Measurements from ENCODE around the gene TMEM178B. TPM values are rescaled to one million over a fixed set of nuclear protein-coding genes. Genes with fewer than 3 reads are reported as not detected.

Gene TMEM178B
- total RNA-seq, 2 experiments from 2014 or later, result 1.7 TPM

DNA sequence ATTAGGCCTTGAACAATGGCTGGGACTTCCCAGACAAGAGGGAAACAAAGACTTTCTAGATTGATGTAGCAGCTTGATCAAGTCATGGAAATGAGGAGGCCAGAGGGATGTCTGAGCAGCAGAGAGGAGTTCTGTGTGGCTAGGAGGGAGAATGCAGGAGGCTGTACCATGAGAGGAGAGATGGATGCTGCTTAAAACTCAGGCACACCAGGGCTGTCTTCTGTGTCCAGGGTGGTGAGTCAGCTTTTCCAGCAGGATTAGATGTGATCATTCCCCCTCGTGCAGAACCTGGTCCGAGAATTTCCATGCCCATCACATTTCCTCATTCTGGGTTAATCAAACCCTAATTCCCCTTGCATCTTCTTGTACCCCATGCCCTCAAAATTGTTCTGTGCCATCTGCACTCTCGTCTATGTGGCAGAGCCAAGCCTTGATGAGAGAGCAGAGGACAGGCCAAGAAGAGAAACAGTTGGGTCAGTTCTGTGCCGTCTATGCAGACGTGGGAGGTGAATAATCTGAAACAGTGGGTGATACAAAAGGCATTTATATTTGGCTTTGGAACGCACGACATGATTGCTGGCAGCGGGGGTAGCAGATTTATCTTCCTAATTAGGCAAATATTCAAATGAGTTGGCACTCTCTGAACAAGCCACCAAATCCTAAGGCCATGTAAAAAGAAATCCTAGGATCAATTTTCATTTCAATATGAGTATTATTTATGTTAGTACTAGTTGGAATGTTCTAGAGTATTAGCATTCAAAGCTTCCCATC is 160.7 kb downstream of the TMEM178B start:
- Mint-ChIP-seq H3K27me3 (peaks cover 8% of the 10 kb centered on the region), H3K4me3 (no peak overlapping the region), H3K9me3 (no peaks in the 10 kb centered on the region), H3K36me3 (ENCODE audit: low read depth) (no peaks in the 10 kb centered on the region), H3K4me1 (no peaks in the 10 kb centered on the region), H3K27ac (no peak overlapping the region)
- CTCF ChIA-PET, result no interaction called here
- no peak for DNase-seq
- POLR2A ChIA-PET, result no interaction called here

DNA sequence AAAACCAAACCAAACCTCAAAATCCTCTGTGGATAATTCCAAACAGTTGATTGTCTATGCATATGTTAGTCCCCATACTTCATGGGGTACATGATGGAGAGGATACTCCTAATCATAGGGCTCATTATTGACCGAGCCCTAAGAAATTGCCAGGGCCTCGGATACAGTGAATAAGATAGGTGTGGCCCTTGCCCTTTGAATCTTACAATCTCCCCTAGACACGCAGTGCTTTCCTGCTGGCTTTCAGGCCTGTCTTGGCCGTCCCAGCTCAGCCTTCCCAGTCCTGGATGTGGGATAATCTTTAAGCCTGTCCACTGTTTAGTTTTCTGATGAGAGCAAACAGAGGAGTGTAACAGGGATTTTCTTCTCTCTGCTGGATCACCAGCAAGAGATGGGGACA is 161.8 kb downstream of the TMEM178B start:
- ChIA-PET CTCF (no interaction called here), POLR2A (no interaction called here)
- H3K9me3 Mint-ChIP-seq, result no peaks in the 10 kb centered on the region

DNA sequence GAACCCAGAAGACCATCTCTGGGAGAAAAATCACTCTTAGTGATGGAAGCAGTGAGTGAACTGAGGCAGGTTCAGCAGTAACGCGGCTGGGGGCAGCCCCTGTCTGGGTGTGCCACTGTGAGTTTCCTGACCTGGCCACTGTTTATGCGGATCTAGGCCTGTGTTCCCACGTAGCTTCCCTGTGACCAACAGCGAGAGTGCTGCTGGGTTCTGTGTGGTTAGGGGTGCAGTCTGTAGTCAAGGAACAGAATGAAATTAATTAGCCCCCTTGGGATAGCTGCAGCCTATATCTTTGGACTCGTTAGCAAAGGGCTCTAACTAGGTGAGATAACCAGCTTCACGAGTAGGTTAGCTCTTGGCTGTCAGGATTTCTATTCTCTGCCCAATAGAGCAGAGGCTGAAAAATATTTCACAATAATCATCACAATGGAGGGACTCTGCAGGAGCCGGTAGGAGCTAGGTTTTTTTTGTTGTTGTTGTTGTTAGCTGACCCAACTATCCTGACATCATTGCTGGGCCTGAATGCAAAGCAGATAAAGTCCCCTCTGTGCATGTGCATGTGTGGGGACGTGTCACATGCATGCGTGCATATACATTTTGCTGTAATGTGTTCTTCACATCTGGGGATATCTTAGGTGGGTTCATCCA is 164.9 kb downstream of the TMEM178B start:
- no peaks in the 10 kb centered on the region for H3K9me3 Mint-ChIP-seq

More for the DNA sequence above, 161.8 kb downstream of the TMEM178B start:
- Mint-ChIP-seq H3K27ac (no peak overlapping the region), H3K36me3 (ENCODE audit: low read depth) (no peaks in the 10 kb centered on the region), H3K27me3 (peaks cover 6% of the 10 kb centered on the region), H3K4me1 (no peaks in the 10 kb centered on the region), H3K4me3 (no peak overlapping the region)
- no peak for DNase-seq

GRCh38 chr7:141239661-141240060 is 165.8 kb downstream of the TMEM178B start:
- no peaks in the 10 kb centered on the region for H3K4me1 Mint-ChIP-seq
- ChIA-PET POLR2A (no interaction called here), CTCF (no interaction called here)
- H3K9me3 Mint-ChIP-seq, result no peaks in the 10 kb centered on the region
- no peak overlapping the region for H3K4me3 Mint-ChIP-seq
- H3K27ac Mint-ChIP-seq, result no peak overlapping the region
- no peak for DNase-seq
- H3K36me3 Mint-ChIP-seq (ENCODE audit: low read depth), result no peaks in the 10 kb centered on the region
- no peaks in the 10 kb centered on the region for H3K27me3 Mint-ChIP-seq

More for the DNA sequence above, 164.9 kb downstream of the TMEM178B start:
- H3K27ac Mint-ChIP-seq, result no peak overlapping the region
- ChIA-PET POLR2A (no interaction called here), CTCF (no interaction called here)
- no peaks in the 10 kb centered on the region for H3K27me3 Mint-ChIP-seq
- DNase-seq, result no peak
- no peaks in the 10 kb centered on the region for H3K36me3 Mint-ChIP-seq (ENCODE audit: low read depth)
- no peaks in the 10 kb centered on the region for H3K4me1 Mint-ChIP-seq
- H3K4me3 Mint-ChIP-seq, result no peak overlapping the region

DNA sequence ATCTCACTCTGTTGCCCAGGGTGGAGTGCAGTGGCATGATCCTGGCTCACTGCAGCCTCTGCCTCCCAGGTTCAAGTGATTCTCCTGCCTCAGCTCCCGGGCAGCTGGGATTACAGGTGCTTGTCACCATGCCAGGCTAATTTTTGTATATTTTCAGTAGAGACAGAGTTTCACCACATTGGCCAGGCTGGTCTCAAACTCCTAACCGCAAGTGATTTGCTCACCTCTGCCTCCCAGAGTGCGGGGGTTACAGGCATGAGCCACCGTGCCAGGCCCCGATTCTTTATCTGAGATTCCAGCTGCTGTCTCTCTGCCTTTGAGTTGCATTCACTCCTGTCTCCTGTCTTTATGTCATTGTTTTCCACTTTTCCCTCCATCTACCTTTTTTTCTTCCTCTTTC is 168.7 kb downstream of the TMEM178B start:
- POLR2A ChIA-PET, result no interaction called here
- no peaks in the 10 kb centered on the region for H3K27me3 Mint-ChIP-seq
- CTCF ChIA-PET, result no interaction called here
- no peaks in the 10 kb centered on the region for H3K9me3 Mint-ChIP-seq
- H3K27ac Mint-ChIP-seq, result no peak overlapping the region
- DNase-seq, result no peak
- no peak overlapping the region for H3K4me3 Mint-ChIP-seq
- no peaks in the 10 kb centered on the region for H3K4me1 Mint-ChIP-seq
- H3K36me3 Mint-ChIP-seq (ENCODE audit: low read depth), result no peaks in the 10 kb centered on the region

GRCh38 chr7:141243368-141243767 is 169.5 kb downstream of the TMEM178B start:
- H3K9me3 Mint-ChIP-seq, result no peaks in the 10 kb centered on the region
- no peaks in the 10 kb centered on the region for H3K27me3 Mint-ChIP-seq
- ChIA-PET CTCF (no interaction called here), POLR2A (no interaction called here)
- no peaks in the 10 kb centered on the region for H3K36me3 Mint-ChIP-seq (ENCODE audit: low read depth)
- no peak for DNase-seq
- no peak overlapping the region for H3K4me3 Mint-ChIP-seq
- H3K4me1 Mint-ChIP-seq, result no peaks in the 10 kb centered on the region
- no peak overlapping the region for H3K27ac Mint-ChIP-seq

- ChIA-PET POLR2A (no interaction called here), CTCF (no interaction called here)
- H3K36me3 Mint-ChIP-seq (ENCODE audit: low read depth), result no peaks in the 10 kb centered on the region
These were observed 170.6 kb downstream of the TMEM178B start for GRCh38 chr7:141244435-141244834.

DNA sequence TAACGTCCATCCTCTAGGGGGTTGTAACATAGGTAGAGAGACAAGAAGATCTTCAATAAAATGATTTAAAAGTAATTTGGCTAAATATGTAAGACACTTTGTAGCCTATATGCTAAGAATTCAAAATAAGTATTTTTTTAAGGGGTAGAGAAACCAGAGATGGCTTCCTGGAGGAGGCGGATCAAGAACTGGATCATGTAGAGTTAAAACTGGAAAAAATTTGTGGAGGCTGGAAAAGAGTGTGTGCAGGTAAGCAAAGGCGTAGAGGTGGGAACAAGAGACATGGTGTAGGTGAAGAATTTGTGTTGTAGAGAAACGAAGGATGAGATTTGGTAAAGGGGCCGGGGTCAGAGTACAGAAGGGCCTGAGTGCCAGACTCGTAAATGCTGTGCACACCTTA is 172.6 kb downstream of the TMEM178B start:
- Mint-ChIP-seq H3K27ac (no peak overlapping the region), H3K36me3 (ENCODE audit: low read depth) (no peaks in the 10 kb centered on the region), H3K4me3 (no peak overlapping the region), H3K9me3 (no peaks in the 10 kb centered on the region), H3K4me1 (no peaks in the 10 kb centered on the region), H3K27me3 (no peaks in the 10 kb centered on the region)
- no peak for DNase-seq
- ChIA-PET POLR2A (no interaction called here), CTCF (no interaction called here)

More at GRCh38 chr7:141244435-141244834, 170.6 kb downstream of the TMEM178B start:
- Mint-ChIP-seq H3K4me1 (no peaks in the 10 kb centered on the region), H3K27me3 (no peaks in the 10 kb centered on the region), H3K9me3 (no peaks in the 10 kb centered on the region), H3K27ac (no peak overlapping the region), H3K4me3 (no peak overlapping the region)
- no peak for DNase-seq

DNA sequence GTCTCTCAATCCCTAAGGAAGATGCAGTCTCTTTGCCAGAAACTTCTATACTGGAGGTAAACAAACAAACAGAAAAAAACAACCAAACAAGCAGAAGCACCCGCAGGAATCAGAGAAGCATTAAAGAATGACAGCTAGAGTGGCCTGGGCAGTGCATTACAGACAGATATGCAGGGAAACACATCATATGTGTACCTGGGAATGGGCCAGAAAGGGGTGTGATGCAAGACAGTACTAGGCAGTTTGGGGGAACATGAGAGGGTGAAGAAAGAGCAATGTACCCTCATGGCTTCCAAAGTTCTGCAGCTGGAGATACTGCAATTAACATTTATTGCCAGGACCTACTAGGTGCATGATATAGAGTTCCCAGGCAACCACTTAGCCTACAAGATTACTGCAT is 177.3 kb downstream of the TMEM178B start:
- no peaks in the 10 kb centered on the region for H3K4me1 Mint-ChIP-seq
- no peaks in the 10 kb centered on the region for H3K36me3 Mint-ChIP-seq (ENCODE audit: low read depth)
- ChIA-PET CTCF (no interaction called here), POLR2A (no interaction called here)
- H3K27ac Mint-ChIP-seq, result no peak overlapping the region
- no peak for DNase-seq
- H3K9me3 Mint-ChIP-seq, result no peaks in the 10 kb centered on the region
- H3K4me3 Mint-ChIP-seq, result no peak overlapping the region
- no peaks in the 10 kb centered on the region for H3K27me3 Mint-ChIP-seq

DNA sequence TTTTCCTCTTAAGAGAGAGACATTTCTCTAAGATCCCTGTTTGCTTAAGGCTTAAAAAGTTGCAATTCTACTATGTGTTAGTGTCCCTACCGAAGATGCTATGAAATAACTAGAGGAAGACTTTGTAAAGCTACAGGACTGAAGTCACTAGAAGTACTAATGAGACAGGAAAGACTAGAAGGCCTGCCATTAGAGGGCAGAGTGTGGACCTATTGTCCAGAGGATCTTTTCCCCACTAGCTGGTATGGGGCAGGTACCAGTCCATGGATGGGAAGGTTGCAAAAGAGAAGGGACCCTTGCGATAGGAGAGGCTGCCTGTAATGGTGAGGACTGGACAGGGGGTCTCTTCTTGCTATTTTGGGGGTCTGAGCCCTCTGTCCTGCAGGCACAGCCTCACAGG is 178.1 kb downstream of the TMEM178B start:
- no peaks in the 10 kb centered on the region for H3K36me3 Mint-ChIP-seq (ENCODE audit: low read depth)
- no peak for DNase-seq
- H3K4me1 Mint-ChIP-seq, result no peaks in the 10 kb centered on the region
- H3K27ac Mint-ChIP-seq, result no peak overlapping the region
- no peaks in the 10 kb centered on the region for H3K9me3 Mint-ChIP-seq
- CTCF ChIA-PET, result no interaction called here
- no peak overlapping the region for H3K4me3 Mint-ChIP-seq
- POLR2A ChIA-PET, result no interaction called here
- peaks cover 5% of the 10 kb centered on the region for H3K27me3 Mint-ChIP-seq

GRCh38 chr7:141257597-141257996 is 183.7 kb downstream of the TMEM178B start:
- POLR2A ChIA-PET, result no interaction called here
- Mint-ChIP-seq H3K4me1 (peaks cover 4% of the 10 kb centered on the region), H3K36me3 (ENCODE audit: low read depth) (no peaks in the 10 kb centered on the region), H3K9me3 (peaks cover 11% of the 10 kb centered on the region), H3K4me3 (no peak overlapping the region), H3K27me3 (peaks cover 15% of the 10 kb centered on the region), H3K27ac (no peak overlapping the region)
- no peak for DNase-seq
- CTCF ChIA-PET, result no interaction called here

DNA sequence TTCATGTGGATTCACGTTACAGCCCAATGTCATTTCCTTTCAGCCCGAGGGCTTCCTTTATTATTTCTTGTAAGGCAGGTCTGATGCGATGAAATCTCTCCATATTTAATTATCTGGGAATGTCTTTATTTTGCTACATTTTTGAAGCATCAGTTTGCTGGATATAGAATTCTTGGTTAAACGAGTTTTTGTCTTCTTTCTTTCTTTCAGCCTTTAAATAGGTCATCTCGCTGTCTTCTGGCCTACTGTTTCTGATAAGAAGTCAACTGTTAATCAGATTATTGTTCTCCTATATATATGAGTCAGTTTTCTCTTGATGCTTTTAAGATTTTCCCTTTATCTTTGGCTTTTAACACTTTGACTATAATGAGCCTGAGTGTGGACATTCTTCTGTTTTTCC is 184.7 kb downstream of the TMEM178B start:
- no peak for DNase-seq
- POLR2A ChIA-PET, result no interaction called here
- H3K4me3 Mint-ChIP-seq, result no peak overlapping the region

GRCh38 chr7:141262101-141263090 is 188.5 kb downstream of the TMEM178B start:
- H3K4me1 Mint-ChIP-seq, result peaks cover 21% of the 10 kb centered on the region
- ChIA-PET CTCF (interaction anchor here (0.5 kb wide), 1 partner anchor 25 kb away, joined by 3 read pairs; no protein-coding TSS in a partner anchor), POLR2A (no interaction called here)
- no peaks in the 10 kb centered on the region for H3K36me3 Mint-ChIP-seq (ENCODE audit: low read depth)
- peaks cover 11% of the 10 kb centered on the region for H3K9me3 Mint-ChIP-seq
- peaks cover 10% of the 10 kb centered on the region for H3K27me3 Mint-ChIP-seq
- no peak for DNase-seq
- H3K27ac Mint-ChIP-seq, result no peak overlapping the region
- no peak overlapping the region for H3K4me3 Mint-ChIP-seq

More for the DNA sequence above, 184.7 kb downstream of the TMEM178B start:
- CTCF ChIA-PET, result no interaction called here
- H3K27ac Mint-ChIP-seq, result no peak overlapping the region
- peaks cover 14% of the 10 kb centered on the region for H3K4me1 Mint-ChIP-seq
- H3K27me3 Mint-ChIP-seq, result peaks cover 15% of the 10 kb centered on the region
- H3K36me3 Mint-ChIP-seq (ENCODE audit: low read depth), result no peaks in the 10 kb centered on the region
- H3K9me3 Mint-ChIP-seq, result peaks cover 11% of the 10 kb centered on the region
